HG03469 (cell line): ENCODE data around the gene CMTR1.
"Not testable (repeated sequence)": the region's sequence is repeated elsewhere in the genome, so short reads cannot be mapped to it uniquely, and the experiment has no call there.

Experiments
- ATAC-seq: cut with Tn5 transposase; IDR thresholded peaks from one replicate; pipeline ENCODE4 v1.9.1; 2021; ENCODE audit warnings: mild to moderate bottlenecking, moderate library complexity, moderate number of reproducible peaks; ENCODE audit not compliant: unreplicated experiment

CMTR1 gene

DNA sequence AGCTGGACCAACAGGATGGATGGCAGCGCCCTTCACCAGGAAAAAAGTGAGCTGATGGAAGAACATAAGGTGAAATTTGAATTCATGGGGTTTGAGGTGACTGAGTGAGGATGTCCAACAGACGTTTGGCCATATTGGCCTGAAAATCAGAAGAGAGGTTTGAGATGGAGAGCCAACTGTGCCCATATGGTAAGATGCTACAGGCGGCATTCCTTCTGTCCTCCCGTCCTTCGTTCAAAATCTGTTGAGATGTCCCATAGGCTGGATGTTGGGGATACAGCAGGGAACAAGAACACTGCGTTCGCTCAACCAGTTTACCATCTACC is 468 bp upstream of the CMTR1 start:
- peak; percentile 3 for ATAC-seq

DNA sequence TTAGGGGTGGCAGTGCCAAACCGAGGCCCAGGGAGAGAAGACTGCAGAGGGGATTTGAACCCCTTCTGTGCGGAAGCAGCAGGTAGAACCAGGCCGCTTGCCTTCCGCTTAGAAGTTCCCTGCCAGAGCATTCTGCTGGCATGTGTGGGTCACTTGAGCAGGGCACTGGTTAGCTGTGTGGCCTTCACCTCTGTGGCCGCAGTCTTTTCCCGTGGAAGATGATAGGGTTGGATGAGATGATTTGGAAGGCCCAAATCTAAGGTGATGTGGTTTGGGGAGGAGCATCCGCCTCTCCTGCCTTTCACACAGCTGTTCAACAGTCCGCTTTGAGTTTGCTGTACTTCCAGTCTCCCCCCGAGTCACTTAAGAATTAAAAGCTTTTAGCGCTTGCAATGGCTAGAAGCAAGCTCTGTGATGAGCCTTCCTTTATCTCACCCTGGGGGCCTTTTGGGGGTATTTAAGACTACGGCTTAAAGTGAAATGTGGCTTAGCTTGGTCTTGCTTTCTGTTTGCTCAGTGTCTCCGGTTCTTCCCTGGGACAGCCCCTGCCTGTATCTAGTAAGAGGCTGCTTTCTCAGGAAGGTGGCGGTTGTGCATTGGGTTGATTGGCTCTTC is 743 bp downstream of the CMTR1 start:
- ATAC-seq: peak; percentile 12

DNA sequence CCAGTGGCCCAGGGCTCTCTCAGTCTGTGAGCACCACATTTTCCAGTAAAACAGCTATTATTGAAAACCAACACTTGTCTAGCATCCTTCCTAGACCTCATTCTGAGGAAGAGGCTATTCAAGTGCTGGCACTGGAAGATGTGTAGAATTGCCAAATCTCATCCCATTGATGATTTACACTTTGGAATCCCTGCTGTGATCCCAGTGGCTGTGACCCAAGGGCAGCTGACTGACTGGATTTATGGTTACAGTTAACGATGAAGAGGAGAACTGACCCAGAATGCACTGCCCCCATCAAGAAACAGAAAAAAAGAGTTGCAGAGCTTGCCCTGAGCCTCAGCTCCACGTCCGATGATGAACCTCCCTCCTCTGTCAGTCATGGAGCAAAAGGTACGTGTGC is 2.4 kb downstream of the CMTR1 start:
- ATAC-seq: no peak

DNA sequence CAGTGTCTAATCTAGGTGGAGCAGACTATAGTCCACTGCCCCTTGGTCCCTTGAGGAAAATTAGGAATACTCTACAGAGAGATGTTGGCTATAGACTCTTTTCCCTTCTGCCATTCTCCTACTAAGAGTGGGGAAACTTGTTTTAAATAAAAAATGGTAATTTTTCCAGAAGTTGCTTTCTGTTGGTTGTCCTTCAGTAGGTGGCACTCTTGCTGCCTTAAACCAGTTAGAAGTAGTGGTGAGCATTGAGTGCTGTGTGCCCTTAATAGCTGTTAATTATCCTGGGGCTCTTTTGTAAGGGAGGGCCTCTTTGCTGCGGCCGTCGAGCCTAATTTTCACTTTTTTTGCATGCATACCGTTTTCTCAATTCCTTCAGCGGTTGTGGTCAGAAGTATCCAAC is 2.8 kb downstream of the CMTR1 start:
- ATAC-seq: no peak

DNA sequence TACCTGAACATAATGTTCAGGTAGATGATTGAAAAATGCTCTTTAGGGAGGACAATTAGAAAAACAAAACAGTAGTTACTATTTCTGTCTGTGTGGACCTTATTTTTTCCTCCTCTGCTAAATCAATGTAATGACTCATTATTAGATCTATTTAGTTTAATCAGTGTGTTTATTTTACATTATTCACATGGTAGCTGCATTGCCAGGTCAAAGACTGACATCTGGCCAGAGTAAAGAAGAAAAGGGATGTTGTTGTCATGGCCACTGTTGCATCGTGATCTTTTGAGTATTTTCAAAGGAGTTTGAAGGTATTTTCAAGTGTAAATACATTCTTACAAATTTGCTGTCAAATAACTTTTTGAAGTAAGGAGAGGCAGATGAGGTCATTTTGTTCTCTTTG is 5.9 kb downstream of the CMTR1 start:
- ATAC-seq: no peak

DNA sequence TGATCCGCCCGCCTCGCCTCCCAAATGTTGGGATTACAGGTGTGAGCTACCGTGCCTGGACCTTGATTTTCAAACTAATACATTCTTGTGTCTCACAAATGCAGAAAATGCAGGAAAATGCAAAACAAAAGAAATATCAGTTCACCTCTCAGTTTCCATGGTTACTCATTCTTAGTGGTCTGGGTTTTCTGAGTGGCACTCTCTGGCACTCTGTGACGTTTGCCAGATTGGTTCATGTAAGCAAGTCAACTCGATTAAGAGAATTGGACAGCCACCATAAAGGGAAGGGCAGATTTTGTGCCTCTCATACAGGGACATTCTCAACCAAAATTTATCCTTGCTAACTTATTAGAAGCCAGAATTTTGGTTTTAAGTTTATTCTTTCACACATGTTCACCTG is 8.6 kb downstream of the CMTR1 start:
- no peak for ATAC-seq

- ATAC-seq: no peak
Observed at GRCh38 chr6:37442416-37443215, 9.6 kb downstream of the CMTR1 start.

- not testable (repeated sequence) for ATAC-seq
Observed at GRCh38 chr6:37443216-37443542, 10.2 kb downstream of the CMTR1 start.

- ATAC-seq: no peak
Observed at GRCh38 chr6:37449984-37450383, 17.0 kb downstream of the CMTR1 start.

DNA sequence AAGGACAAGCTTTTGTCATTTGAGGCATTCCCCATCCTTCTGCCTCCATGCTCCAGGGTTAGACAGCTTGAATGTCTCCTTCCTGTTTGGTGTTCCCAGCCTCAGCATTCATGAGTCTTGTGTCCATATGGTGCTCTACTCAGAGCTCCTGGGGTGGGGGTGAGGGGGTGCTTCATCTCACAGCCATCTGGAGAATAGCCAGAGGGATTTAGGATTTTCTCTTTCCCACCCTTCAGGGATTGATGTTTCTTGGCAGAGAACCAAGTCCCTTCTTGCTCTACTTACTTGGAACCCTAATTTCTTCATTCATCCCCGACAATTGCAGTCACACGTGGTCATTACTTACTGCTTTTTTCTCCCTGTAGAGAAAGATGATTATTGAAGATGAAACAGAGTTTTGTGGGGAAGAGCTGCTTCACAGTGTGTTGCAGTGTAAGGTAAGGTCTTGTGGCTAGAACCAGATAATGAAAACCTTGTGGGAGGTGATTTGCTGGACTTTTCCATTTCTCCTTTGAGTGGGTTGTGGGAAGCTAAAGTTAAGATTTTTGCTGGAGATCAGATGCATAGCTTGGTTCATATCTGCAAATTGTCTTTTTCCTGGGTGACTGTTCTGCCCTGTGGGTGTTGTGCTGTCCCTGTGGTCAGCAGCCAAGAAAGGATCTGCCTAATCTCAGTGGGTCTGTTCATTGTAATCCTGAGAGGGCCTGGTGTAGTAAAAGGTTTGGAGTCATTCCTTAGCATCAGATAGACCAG is 18.6 kb downstream of the CMTR1 start:
- ATAC-seq: no peak

DNA sequence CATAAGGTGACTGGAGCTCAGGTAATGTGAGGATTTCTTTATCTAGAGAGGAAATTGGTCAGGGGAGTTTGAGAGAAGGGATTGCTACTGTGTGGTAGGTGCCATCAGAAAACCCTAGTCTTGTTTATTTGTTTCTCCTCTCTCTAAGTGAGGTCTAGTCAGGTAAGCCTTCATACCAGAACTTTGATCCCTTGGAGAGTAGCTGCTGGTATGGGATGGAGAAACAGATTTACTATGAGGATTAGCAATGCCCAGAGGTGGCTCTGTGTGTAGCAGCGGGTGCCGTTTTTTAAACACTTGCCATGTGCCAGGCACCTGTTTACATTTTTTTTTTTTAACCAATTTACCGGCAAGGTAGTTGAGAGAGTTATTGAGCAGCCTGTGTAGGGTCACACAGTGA is 19.5 kb downstream of the CMTR1 start:
- ATAC-seq: no peak

- no peak for ATAC-seq
Observed at GRCh38 chr6:37454420-37455140, 21.6 kb downstream of the CMTR1 start.

- no peak for ATAC-seq
Observed at GRCh38 chr6:37456126-37456525, 23.1 kb downstream of the CMTR1 start.

GRCh38 chr6:37456816-37457560 is 24.0 kb downstream of the CMTR1 start:
- no peak for ATAC-seq

- no peak for ATAC-seq
Observed at GRCh38 chr6:37459981-37460800, 27.2 kb downstream of the CMTR1 start.

DNA sequence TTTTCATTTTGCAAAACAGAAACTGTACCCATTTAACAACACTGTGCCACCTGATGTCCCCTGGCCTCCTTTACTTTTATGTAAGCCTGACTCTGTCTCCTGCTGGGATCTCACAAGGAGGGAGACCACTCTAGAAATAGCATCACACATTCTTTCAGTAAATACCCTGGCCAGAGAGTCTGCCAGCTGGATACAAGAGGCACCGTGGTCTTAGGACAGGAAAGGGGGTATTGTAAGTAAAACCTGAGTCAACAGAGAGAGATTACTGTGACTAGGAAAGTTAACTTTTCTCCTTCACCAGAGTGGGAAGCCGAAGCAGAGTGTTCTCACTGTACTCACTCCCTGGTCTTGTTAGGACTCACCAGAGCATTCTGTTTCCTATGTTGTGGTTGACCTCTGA is 27.8 kb downstream of the CMTR1 start:
- ATAC-seq: no peak

- no peak for ATAC-seq
Observed at GRCh38 chr6:37463110-37463509, 30.1 kb downstream of the CMTR1 start.

- ATAC-seq: no peak
Observed at GRCh38 chr6:37467718-37468117, 34.7 kb downstream of the CMTR1 start.

GRCh38 chr6:37473364-37474095 is 40.5 kb downstream of the CMTR1 start:
- no peak for ATAC-seq
